ENCODE results near the gene PDIK1L. TPM values are rescaled to one million over a fixed set of nuclear protein-coding genes. Genes with fewer than 3 reads are reported as not detected.
A peak's percentile ranks its signal among the peaks of the same experiment; 100 is the strongest.

The PDIK1L gene
- total and polyA plus RNA-seq, 9 of the 15 experiments (the other 6 are each of a cell fraction or from before 2014, with no cell fraction given): 12.8 to 30.2 (median 21.5) TPM

DNA sequence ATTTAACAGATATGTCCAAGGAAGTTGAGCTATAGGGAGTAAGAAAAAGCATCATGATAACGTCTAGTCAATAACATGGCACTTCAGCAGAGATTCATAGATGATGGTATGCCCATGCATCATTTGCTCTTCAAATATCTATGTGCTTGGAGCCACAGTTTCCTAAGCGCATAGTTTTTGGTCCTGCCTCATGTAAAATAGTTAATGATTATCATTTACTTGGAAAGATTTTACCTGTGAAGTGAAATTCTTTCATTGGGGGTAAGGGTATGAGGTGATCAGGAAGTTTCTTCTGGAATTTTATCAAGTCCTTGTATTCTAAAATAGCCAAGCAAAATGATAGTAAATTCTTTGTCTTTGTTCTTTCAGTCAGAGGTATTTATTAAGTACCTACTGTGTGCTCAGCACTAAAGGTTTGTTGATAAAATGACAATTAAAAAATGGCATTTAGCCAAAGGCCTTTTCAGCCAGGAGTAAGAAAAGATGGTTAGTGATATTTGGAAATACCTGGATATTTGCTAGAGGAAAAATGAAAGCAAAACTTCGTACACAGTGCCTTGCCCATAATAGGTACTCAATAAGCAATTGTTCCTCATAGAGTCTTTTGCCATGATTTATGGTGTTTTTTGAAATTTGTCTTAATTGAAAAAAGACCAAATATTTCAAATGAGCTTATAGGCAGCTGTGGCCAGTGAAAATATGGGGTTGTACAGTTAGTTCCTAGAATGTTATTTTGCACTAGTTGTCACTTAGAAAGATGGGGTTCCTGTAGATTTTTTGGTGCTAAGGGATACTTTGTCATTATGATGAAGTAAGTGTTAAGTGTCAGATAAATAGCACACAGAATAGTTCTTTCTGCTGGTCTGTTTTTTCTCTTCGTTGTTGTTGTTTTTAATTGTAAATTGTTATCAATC is 13.1 kb downstream of the PDIK1L start (continued):
- TF ChIP-seq ERF (CRISPR knock-in tag; IDR thresholded peaks at IDR 0.05): 0 out of 2 replicates have a peak, but pooled peaks have one; percentile 49
- TF ChIP-seq, protein P1, sequence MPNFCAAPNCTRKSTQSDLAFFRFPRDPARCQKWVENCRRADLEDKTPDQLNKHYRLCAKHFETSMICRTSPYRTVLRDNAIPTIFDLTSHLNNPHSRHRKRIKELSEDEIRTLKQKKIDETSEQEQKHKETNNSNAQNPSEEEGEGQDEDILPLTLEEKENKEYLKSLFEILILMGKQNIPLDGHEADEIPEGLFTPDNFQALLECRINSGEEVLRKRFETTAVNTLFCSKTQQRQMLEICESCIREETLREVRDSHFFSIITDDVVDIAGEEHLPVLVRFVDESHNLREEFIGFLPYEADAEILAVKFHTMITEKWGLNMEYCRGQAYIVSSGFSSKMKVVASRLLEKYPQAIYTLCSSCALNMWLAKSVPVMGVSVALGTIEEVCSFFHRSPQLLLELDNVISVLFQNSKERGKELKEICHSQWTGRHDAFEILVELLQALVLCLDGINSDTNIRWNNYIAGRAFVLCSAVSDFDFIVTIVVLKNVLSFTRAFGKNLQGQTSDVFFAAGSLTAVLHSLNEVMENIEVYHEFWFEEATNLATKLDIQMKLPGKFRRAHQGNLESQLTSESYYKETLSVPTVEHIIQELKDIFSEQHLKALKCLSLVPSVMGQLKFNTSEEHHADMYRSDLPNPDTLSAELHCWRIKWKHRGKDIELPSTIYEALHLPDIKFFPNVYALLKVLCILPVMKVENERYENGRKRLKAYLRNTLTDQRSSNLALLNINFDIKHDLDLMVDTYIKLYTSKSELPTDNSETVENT (CRISPR knock-in tag; IDR thresholded peaks at IDR 0.05): no peak
- TF ChIP-seq MYNN (IDR thresholded peaks at IDR 0.05): no peak
- no peak for TF ChIP-seq MYNN (CRISPR knock-in tag; IDR thresholded peaks at IDR 0.05)
- no peak for TF ChIP-seq MBD2 (IDR thresholded peaks at IDR 0.05; ENCODE audit: borderline replicate concordance, low read depth)
- no peak for TF ChIP-seq PRPF4 (IDR thresholded peaks at IDR 0.05; ENCODE audit: insufficient read depth, low read depth, low read length, poor library complexity, severe bottlenecking)
- no peak for TF ChIP-seq SMARCB1 (IDR thresholded peaks at IDR 0.05; ENCODE audit: insufficient read length, low read depth)
- TF ChIP-seq ZNF561 (CRISPR knock-in tag; conservative IDR thresholded peaks at IDR 0.05): no peak
- no peak; the same call in 1 of the 2 replicates for TF ChIP-seq ZFP1 (CRISPR knock-in tag; IDR thresholded peaks at IDR 0.05)
- TF ChIP-seq HMG20A (CRISPR knock-in tag; conservative IDR thresholded peaks at IDR 0.05): no peak
- TF ChIP-seq ZFPM2 (CRISPR knock-in tag; IDR thresholded peaks at IDR 0.05): peak; percentile 79; the same call in 1 of the 2 replicates
- TF ChIP-seq KLF6 (CRISPR knock-in tag; IDR thresholded peaks at IDR 0.05; ENCODE audit: borderline replicate concordance): peak; percentile 73; the same call in 1 of the 2 replicates
- TF ChIP-seq MTA1 (IDR thresholded peaks at IDR 0.05; ENCODE audit: borderline replicate concordance): no peak
- TF ChIP-seq JUN (IDR thresholded peaks at IDR 0.05; ENCODE audit: borderline replicate concordance, low read depth, low read length): no peak
- TF ChIP-seq JUN (CRISPR knock-in tag; IDR thresholded peaks at IDR 0.05; ENCODE audit: borderline replicate concordance): no peak
- TF ChIP-seq, protein P2, sequence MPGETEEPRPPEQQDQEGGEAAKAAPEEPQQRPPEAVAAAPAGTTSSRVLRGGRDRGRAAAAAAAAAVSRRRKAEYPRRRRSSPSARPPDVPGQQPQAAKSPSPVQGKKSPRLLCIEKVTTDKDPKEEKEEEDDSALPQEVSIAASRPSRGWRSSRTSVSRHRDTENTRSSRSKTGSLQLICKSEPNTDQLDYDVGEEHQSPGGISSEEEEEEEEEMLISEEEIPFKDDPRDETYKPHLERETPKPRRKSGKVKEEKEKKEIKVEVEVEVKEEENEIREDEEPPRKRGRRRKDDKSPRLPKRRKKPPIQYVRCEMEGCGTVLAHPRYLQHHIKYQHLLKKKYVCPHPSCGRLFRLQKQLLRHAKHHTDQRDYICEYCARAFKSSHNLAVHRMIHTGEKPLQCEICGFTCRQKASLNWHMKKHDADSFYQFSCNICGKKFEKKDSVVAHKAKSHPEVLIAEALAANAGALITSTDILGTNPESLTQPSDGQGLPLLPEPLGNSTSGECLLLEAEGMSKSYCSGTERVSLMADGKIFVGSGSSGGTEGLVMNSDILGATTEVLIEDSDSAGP (CRISPR knock-in tag; IDR thresholded peaks at IDR 0.05): no peak
- TF ChIP-seq C11orf30 (IDR thresholded peaks at IDR 0.05; ENCODE audit: low read depth): no peak
- TF ChIP-seq, protein P3, sequence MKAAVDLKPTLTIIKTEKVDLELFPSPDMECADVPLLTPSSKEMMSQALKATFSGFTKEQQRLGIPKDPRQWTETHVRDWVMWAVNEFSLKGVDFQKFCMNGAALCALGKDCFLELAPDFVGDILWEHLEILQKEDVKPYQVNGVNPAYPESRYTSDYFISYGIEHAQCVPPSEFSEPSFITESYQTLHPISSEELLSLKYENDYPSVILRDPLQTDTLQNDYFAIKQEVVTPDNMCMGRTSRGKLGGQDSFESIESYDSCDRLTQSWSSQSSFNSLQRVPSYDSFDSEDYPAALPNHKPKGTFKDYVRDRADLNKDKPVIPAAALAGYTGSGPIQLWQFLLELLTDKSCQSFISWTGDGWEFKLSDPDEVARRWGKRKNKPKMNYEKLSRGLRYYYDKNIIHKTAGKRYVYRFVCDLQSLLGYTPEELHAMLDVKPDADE (conservative IDR thresholded peaks at IDR 0.05; ENCODE audit: control insufficient read depth, low read depth, low read length): no peak
- peak; percentile 65; the same call in 1 of the 2 replicates for TF ChIP-seq NFATC3 (IDR thresholded peaks at IDR 0.05)
- TF ChIP-seq ETV5 (CRISPR knock-in tag; IDR thresholded peaks at IDR 0.05; ENCODE audit: low read depth): no peak
- TF ChIP-seq, protein P4, sequence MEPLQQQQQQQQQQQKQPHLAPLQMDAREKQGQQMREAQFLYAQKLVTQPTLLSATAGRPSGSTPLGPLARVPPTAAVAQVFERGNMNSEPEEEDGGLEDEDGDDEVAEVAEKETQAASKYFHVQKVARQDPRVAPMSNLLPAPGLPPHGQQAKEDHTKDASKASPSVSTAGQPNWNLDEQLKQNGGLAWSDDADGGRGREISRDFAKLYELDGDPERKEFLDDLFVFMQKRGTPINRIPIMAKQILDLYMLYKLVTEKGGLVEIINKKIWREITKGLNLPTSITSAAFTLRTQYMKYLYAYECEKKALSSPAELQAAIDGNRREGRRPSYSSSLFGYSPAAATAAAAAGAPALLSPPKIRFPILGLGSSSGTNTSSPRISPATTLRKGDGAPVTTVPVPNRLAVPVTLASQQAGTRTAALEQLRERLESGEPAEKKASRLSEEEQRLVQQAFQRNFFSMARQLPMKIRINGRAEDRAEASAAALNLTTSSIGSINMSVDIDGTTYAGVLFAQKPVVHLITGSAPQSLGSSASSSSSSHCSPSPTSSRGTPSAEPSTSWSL (CRISPR knock-in tag; IDR thresholded peaks at IDR 0.05; ENCODE audit: borderline replicate concordance): no peak
- no peak for TF ChIP-seq ZNF232 (CRISPR knock-in tag; IDR thresholded peaks at IDR 0.05)
